ENCODE measurements around the gene KIRREL1.
A peak's percentile ranks its signal among the peaks of the same experiment; 100 is the strongest.

KIRREL1 gene

DNA sequence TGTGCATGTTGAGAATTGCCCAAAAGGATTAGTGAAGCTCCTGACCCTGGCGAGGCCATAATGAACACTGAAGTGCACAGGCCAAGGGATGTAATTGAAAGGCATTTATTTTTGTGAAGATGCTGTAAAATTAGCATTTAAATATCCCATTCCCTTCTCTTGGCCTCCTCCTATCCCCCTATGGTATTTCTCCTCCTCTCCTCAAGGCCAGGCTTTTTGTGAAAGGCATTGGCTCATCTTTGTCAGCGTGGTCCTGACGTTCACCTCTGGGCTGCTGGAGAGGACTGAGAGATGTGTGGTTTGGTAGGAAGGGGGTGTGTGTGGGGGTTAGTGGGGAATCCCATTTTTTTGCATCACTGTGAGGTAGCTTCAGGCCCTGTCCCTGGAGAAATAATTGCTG, 105.7 kb downstream of the KIRREL1 start:
- Histone ChIP-seq H3K4me1 (ENCODE audit: control insufficient read depth, insufficient read depth, low read depth, low read length) (peaks cover 31% of the 10 kb centered on the region), H3K18ac (ENCODE audit: low read depth in 1 of 2, low read length in 2 of 2) (no peak overlapping the region), H4K91ac (ENCODE audit: low read length) (no peak overlapping the region), H3K79me1 (replicated peaks; ENCODE audit: low read length, poor library complexity, severe bottlenecking) (peaks cover 20% of the 10 kb centered on the region), H3K23ac (ENCODE audit: low read length in 2 of 2) (no peak overlapping the region), H3K14ac (ENCODE audit: low read length in 2 of 2) (no peak overlapping the region), H2BK5ac (ENCODE audit: low read depth, low read length, poor library complexity, severe bottlenecking) (no peak overlapping the region), H2AK5ac (ENCODE audit: low read length, severe bottlenecking) (no peak overlapping the region), H3K9ac (ENCODE audit: low read length) (no peak overlapping the region), H3K9me3 (ENCODE audit: control insufficient read depth, low read length) (no peaks in the 10 kb centered on the region), H3K27ac (ENCODE audit: low read length, poor library complexity, severe bottlenecking) (peak overlapping the region; percentile 43), H2AFZ (ENCODE audit: low read depth, low read length) (no peak overlapping the region), H2BK12ac (ENCODE audit: low read length in 2 of 2) (no peak overlapping the region), H3K4me2 (ENCODE audit: low read length, poor library complexity, severe bottlenecking) (no peak overlapping the region), H2BK120ac (ENCODE audit: low read depth, low read length) (no peak overlapping the region), H3K27me3 (ENCODE audit: control insufficient read depth in 1 of 2, insufficient read depth in 1 of 2, low read length in 2 of 2) (peaks cover 0 to 7% of the 10 kb centered on the region in 2 experiments), H4K8ac (ENCODE audit: low read length) (no peak overlapping the region), H3K36me3 (ENCODE audit: control insufficient read depth in 1 of 2, insufficient read depth in 2 of 2, low read depth in 1 of 2, low read length in 2 of 2) (peaks cover 39 to 52% of the 10 kb centered on the region in 2 experiments), H3K4me3 (ENCODE audit: insufficient read depth in 1 of 2, low read depth in 1 of 2, low read length in 2 of 2) (no peak overlapping the region), H2BK15ac (ENCODE audit: low read depth, poor library complexity, severe bottlenecking) (no peak overlapping the region), H3K4ac (ENCODE audit: low read depth in 1 of 2, low read length in 2 of 2) (no peak overlapping the region)
- 100% methylated on average over 2 of the region's 3 CpGs for WGBS
- no peak for DNase-seq

DNA sequence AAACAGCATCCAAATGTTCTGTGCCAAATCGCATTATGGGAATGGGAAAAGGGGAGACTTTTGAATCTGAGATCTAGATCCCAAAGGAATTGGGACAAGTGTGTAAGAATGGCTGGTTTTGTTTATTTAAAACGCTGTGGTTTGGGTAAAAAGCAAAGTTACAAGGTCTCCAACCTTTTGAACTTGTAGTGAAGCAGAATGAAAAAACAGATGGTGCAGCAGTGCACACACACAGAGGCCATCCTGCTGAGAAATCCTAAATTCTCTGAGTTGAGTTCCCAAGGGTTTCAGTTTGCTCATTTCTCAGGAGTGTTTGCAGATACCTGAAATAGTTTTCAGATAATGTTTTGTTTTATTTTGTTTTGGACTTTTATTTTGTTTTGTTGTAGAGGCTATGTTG, 107.1 kb downstream of the KIRREL1 start:
- 55% methylated on average over 2 of the region's 2 CpGs for WGBS
- Histone ChIP-seq H2BK12ac (ENCODE audit: low read length in 2 of 2) (no peak overlapping the region), H2AK5ac (ENCODE audit: low read length, severe bottlenecking) (no peak overlapping the region), H3K9me3 (ENCODE audit: control insufficient read depth, low read length) (no peaks in the 10 kb centered on the region), H3K79me1 (replicated peaks; ENCODE audit: low read length, poor library complexity, severe bottlenecking) (peaks cover 14% of the 10 kb centered on the region), H4K91ac (ENCODE audit: low read length) (no peak overlapping the region), H3K27ac (ENCODE audit: low read length, poor library complexity, severe bottlenecking) (peak overlapping the region; percentile 75), H3K4me3 (ENCODE audit: insufficient read depth in 1 of 2, low read depth in 1 of 2, low read length in 2 of 2) (no peak overlapping the region), H3K27me3 (ENCODE audit: control insufficient read depth in 1 of 2, insufficient read depth in 1 of 2, low read length in 2 of 2) (peaks cover 0 to 11% of the 10 kb centered on the region in 2 experiments), H3K4me2 (ENCODE audit: low read length, poor library complexity, severe bottlenecking) (no peak overlapping the region), H2AFZ (ENCODE audit: low read depth, low read length) (no peak overlapping the region), H2BK15ac (ENCODE audit: low read depth, poor library complexity, severe bottlenecking) (no peak overlapping the region), H4K8ac (ENCODE audit: low read length) (no peak overlapping the region), H3K23ac (ENCODE audit: low read length in 2 of 2) (no peak overlapping the region), H2BK5ac (ENCODE audit: low read depth, low read length, poor library complexity, severe bottlenecking) (no peak overlapping the region), H3K9ac (ENCODE audit: low read length) (no peak overlapping the region), H3K18ac (ENCODE audit: low read depth in 1 of 2, low read length in 2 of 2) (no peak overlapping the region), H2BK120ac (ENCODE audit: low read depth, low read length) (no peak overlapping the region), H3K4me1 (ENCODE audit: control insufficient read depth, insufficient read depth, low read depth, low read length) (peaks cover 35% of the 10 kb centered on the region), H3K4ac (ENCODE audit: low read depth in 1 of 2, low read length in 2 of 2) (no peak overlapping the region), H3K36me3 (ENCODE audit: control insufficient read depth in 1 of 2, insufficient read depth in 2 of 2, low read depth in 1 of 2, low read length in 2 of 2) (peaks cover 26 to 39% of the 10 kb centered on the region in 2 experiments), H3K14ac (ENCODE audit: low read length in 2 of 2) (no peak overlapping the region)
- no peak for DNase-seq

DNA sequence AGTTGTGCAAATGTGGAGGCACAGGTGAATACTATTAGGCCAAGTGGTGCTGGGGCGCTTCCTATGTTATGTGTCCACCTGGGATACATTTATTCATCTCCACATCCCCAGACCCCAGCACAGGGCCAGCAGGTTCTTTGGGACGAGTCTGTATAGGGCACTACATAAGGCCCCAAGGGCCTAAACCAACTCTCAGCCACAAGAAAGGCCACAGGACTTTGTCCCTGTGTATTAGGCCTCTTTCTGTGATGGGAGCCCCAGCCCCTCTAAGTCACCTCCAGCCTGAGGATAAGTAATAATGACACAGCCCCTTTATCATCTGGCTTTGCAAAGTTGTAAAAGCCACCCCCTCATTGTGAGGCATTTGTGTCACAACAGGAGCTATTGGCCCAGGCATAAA, 108.0 kb downstream of the KIRREL1 start:
- no peak overlapping the region for H4K8ac ChIP-seq (ENCODE audit: low read length)
- H3K23ac ChIP-seq (ENCODE audit: low read length in 2 of 2), result no peak overlapping the region
- peak overlapping the region; percentile 75 for H3K27ac ChIP-seq (ENCODE audit: low read length, poor library complexity, severe bottlenecking)
- no peak overlapping the region for H2BK120ac ChIP-seq (ENCODE audit: low read depth, low read length)
- no peak for DNase-seq
- WGBS, result 99% methylated on average over 2 of the region's 2 CpGs
- H3K9ac ChIP-seq (ENCODE audit: low read length), result no peak overlapping the region
- H2BK12ac ChIP-seq (ENCODE audit: low read length in 2 of 2), result no peak overlapping the region
- H3K4me2 ChIP-seq (ENCODE audit: low read length, poor library complexity, severe bottlenecking), result no peak overlapping the region
- H4K91ac ChIP-seq (ENCODE audit: low read length), result no peak overlapping the region
- peaks cover 17 to 31% of the 10 kb centered on the region in 2 experiments for H3K36me3 ChIP-seq (ENCODE audit: control insufficient read depth in 1 of 2, insufficient read depth in 2 of 2, low read depth in 1 of 2, low read length in 2 of 2)
- H3K14ac ChIP-seq (ENCODE audit: low read length in 2 of 2), result no peak overlapping the region
- no peak overlapping the region for H2BK5ac ChIP-seq (ENCODE audit: low read depth, low read length, poor library complexity, severe bottlenecking)
- H2AFZ ChIP-seq (ENCODE audit: low read depth, low read length), result no peak overlapping the region
- no peak overlapping the region for H3K4ac ChIP-seq (ENCODE audit: low read depth in 1 of 2, low read length in 2 of 2)
- H3K4me1 ChIP-seq (ENCODE audit: control insufficient read depth, insufficient read depth, low read depth, low read length), result peaks cover 35% of the 10 kb centered on the region
- H3K79me1 ChIP-seq (replicated peaks; ENCODE audit: low read length, poor library complexity, severe bottlenecking), result peaks cover 7% of the 10 kb centered on the region
- H2AK5ac ChIP-seq (ENCODE audit: low read length, severe bottlenecking), result no peak overlapping the region
- H3K4me3 ChIP-seq (ENCODE audit: insufficient read depth in 1 of 2, low read depth in 1 of 2, low read length in 2 of 2), result no peak overlapping the region
- H3K9me3 ChIP-seq (ENCODE audit: control insufficient read depth, low read length), result no peaks in the 10 kb centered on the region
- H2BK15ac ChIP-seq (ENCODE audit: low read depth, poor library complexity, severe bottlenecking), result no peak overlapping the region
- peaks cover 0 to 11% of the 10 kb centered on the region in 2 experiments for H3K27me3 ChIP-seq (ENCODE audit: control insufficient read depth in 1 of 2, insufficient read depth in 1 of 2, low read length in 2 of 2)
- no peak overlapping the region for H3K18ac ChIP-seq (ENCODE audit: low read depth in 1 of 2, low read length in 2 of 2)

DNA sequence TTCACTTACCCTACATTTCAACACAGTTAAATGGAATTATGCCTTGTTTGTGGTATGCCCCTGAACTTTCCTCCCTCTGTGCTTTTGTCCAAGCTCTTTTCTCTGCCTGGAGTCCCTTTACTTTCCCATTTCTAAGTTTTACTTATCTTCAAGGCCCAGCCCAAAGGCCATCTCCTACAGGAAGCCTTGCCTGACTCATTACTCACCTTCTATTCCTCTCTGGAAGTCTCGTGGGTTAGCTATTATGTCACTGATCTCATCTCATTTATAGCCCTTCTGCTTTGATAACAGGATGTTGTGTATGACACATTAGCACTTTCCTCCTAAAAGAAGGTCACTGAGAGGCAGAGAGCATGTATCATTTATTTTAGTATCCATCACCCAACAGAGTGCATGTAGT, 108.5 kb downstream of the KIRREL1 start:
- Histone ChIP-seq H3K18ac (ENCODE audit: low read depth in 1 of 2, low read length in 2 of 2) (no peak overlapping the region), H3K4ac (ENCODE audit: low read depth in 1 of 2, low read length in 2 of 2) (no peak overlapping the region), H2AFZ (ENCODE audit: low read depth, low read length) (no peak overlapping the region), H2BK15ac (ENCODE audit: low read depth, poor library complexity, severe bottlenecking) (no peak overlapping the region), H3K23ac (ENCODE audit: low read length in 2 of 2) (no peak overlapping the region), H2AK5ac (ENCODE audit: low read length, severe bottlenecking) (no peak overlapping the region), H3K9ac (ENCODE audit: low read length) (no peak overlapping the region), H3K79me1 (replicated peaks; ENCODE audit: low read length, poor library complexity, severe bottlenecking) (peaks cover 5% of the 10 kb centered on the region), H4K91ac (ENCODE audit: low read length) (no peak overlapping the region), H2BK12ac (ENCODE audit: low read length in 2 of 2) (no peak overlapping the region), H3K9me3 (ENCODE audit: control insufficient read depth, low read length) (no peaks in the 10 kb centered on the region), H3K4me2 (ENCODE audit: low read length, poor library complexity, severe bottlenecking) (no peak overlapping the region), H3K36me3 (ENCODE audit: control insufficient read depth in 1 of 2, insufficient read depth in 2 of 2, low read depth in 1 of 2, low read length in 2 of 2) (peaks cover 12 to 26% of the 10 kb centered on the region in 2 experiments), H3K4me3 (ENCODE audit: insufficient read depth in 1 of 2, low read depth in 1 of 2, low read length in 2 of 2) (no peak overlapping the region), H2BK5ac (ENCODE audit: low read depth, low read length, poor library complexity, severe bottlenecking) (no peak overlapping the region), H3K4me1 (ENCODE audit: control insufficient read depth, insufficient read depth, low read depth, low read length) (peaks cover 33% of the 10 kb centered on the region), H3K27ac (ENCODE audit: low read length, poor library complexity, severe bottlenecking) (peak overlapping the region; percentile 75), H3K14ac (ENCODE audit: low read length in 2 of 2) (no peak overlapping the region), H2BK120ac (ENCODE audit: low read depth, low read length) (no peak overlapping the region), H3K27me3 (ENCODE audit: control insufficient read depth in 1 of 2, insufficient read depth in 1 of 2, low read length in 2 of 2) (peaks cover 0 to 11% of the 10 kb centered on the region in 2 experiments), H4K8ac (ENCODE audit: low read length) (no peak overlapping the region)
- DNase-seq, result peak; percentile 41
- WGBS, result no CpG with 5 or more reads among the region's 1 CpG

Measured in mesenchymal stem cell (in vitro differentiated cells and primary cell).